ENCODE measurements around the gene ACO1.

Gene ACO1

GRCh38 chr9:32500768-32501167 is 116.3 kb downstream of the ACO1 start:
- TF ChIP-seq CTCF (IDR thresholded peaks at IDR 0.05; ENCODE audit: low read length, missing control alignments), result no peak
- no peak overlapping the region for H3K4me3 ChIP-seq (replicated peaks; ENCODE audit: low read depth, low read length)
- peak; percentile 38 for DNase-seq (ENCODE audit: low read depth)

GRCh38 chr9:32501868-32502267 is 117.4 kb downstream of the ACO1 start:
- H3K4me3 ChIP-seq (replicated peaks; ENCODE audit: low read depth, low read length), result no peak overlapping the region
- no peak for DNase-seq (ENCODE audit: low read depth)
- no peak for TF ChIP-seq CTCF (IDR thresholded peaks at IDR 0.05; ENCODE audit: low read length, missing control alignments)

GRCh38 chr9:32502464-32502863 is 118.0 kb downstream of the ACO1 start:
- H3K4me3 ChIP-seq (replicated peaks; ENCODE audit: low read depth, low read length), result no peak overlapping the region
- TF ChIP-seq CTCF (IDR thresholded peaks at IDR 0.05; ENCODE audit: low read length, missing control alignments), result no peak
- peak; percentile 94 for DNase-seq (ENCODE audit: low read depth)

GRCh38 chr9:32503008-32503407 is 118.6 kb downstream of the ACO1 start:
- no peak for DNase-seq (ENCODE audit: low read depth)
- no peak for TF ChIP-seq CTCF (IDR thresholded peaks at IDR 0.05; ENCODE audit: low read length, missing control alignments)
- H3K4me3 ChIP-seq (replicated peaks; ENCODE audit: low read depth, low read length), result no peak overlapping the region

Measured in fibroblast of pulmonary artery (primary cell).